ENCODE measurements around the gene CLDN3.

CLDN3 gene

GRCh38 chr7:73749931-73750776, 19.9 kb downstream of the CLDN3 start:
- H3K27ac ChIP-seq (ENCODE audit: insufficient read depth, low read depth, low read length, poor library complexity, severe bottlenecking), result no peak overlapping the region
- H3K27me3 ChIP-seq (ENCODE audit: control insufficient read depth, insufficient read depth, low read length, poor library complexity, severe bottlenecking), result no peaks in the 10 kb centered on the region
- no peaks in the 10 kb centered on the region for H3K4me1 ChIP-seq (ENCODE audit: control insufficient read depth, insufficient read depth, low read length)
- H3K9me3 ChIP-seq (ENCODE audit: control insufficient read depth, low read length), result no peaks in the 10 kb centered on the region
- 89 to 90% methylated on average over 16 of the region's 16 CpGs for WGBS, 2 experiments
- H3K4me3 ChIP-seq (ENCODE audit: insufficient read depth, low read depth, low read length), result no peak overlapping the region
- H3K36me3 ChIP-seq (ENCODE audit: control insufficient read depth, insufficient read depth, low read length), result no peaks in the 10 kb centered on the region

GRCh38 chr7:73746378-73746777, 23.7 kb downstream of the CLDN3 start:
- Histone ChIP-seq H3K27ac (ENCODE audit: insufficient read depth, low read depth, low read length, poor library complexity, severe bottlenecking) (no peak overlapping the region), H3K4me3 (ENCODE audit: insufficient read depth, low read depth, low read length) (no peak overlapping the region), H3K9me3 (ENCODE audit: control insufficient read depth, low read length) (no peaks in the 10 kb centered on the region), H3K27me3 (ENCODE audit: control insufficient read depth, insufficient read depth, low read length, poor library complexity, severe bottlenecking) (no peaks in the 10 kb centered on the region), H3K36me3 (ENCODE audit: control insufficient read depth, insufficient read depth, low read length) (no peaks in the 10 kb centered on the region), H3K4me1 (ENCODE audit: control insufficient read depth, insufficient read depth, low read length) (peaks cover 25% of the 10 kb centered on the region)
- 91% methylated on average over 4 of the region's 4 CpGs for WGBS, 2 experiments

GRCh38 chr7:73742753-73743641, 27.1 kb downstream of the CLDN3 start:
- WGBS, 2 experiments, result 8% methylated on average over 35 of the region's 35 CpGs
- Histone ChIP-seq H3K27me3 (ENCODE audit: control insufficient read depth, insufficient read depth, low read length, poor library complexity, severe bottlenecking) (no peaks in the 10 kb centered on the region), H3K4me3 (ENCODE audit: insufficient read depth, low read depth, low read length) (peak overlapping the region; percentile 1), H3K36me3 (ENCODE audit: control insufficient read depth, insufficient read depth, low read length) (no peaks in the 10 kb centered on the region), H3K27ac (ENCODE audit: insufficient read depth, low read depth, low read length, poor library complexity, severe bottlenecking) (peak overlapping the region; percentile 87), H3K9me3 (ENCODE audit: control insufficient read depth, low read length) (no peaks in the 10 kb centered on the region), H3K4me1 (ENCODE audit: control insufficient read depth, insufficient read depth, low read length) (peaks cover 25% of the 10 kb centered on the region)

GRCh38 chr7:73742338-73742752, 27.7 kb downstream of the CLDN3 start:
- H3K4me1 ChIP-seq (ENCODE audit: control insufficient read depth, insufficient read depth, low read length), result peaks cover 31% of the 10 kb centered on the region
- no peaks in the 10 kb centered on the region for H3K36me3 ChIP-seq (ENCODE audit: control insufficient read depth, insufficient read depth, low read length)
- H3K9me3 ChIP-seq (ENCODE audit: control insufficient read depth, low read length), result no peaks in the 10 kb centered on the region
- peak overlapping the region; percentile 1 for H3K4me3 ChIP-seq (ENCODE audit: insufficient read depth, low read depth, low read length)
- peak overlapping the region; percentile 87 for H3K27ac ChIP-seq (ENCODE audit: insufficient read depth, low read depth, low read length, poor library complexity, severe bottlenecking)
- 39 to 41% methylated on average over 7 of the region's 7 CpGs for WGBS, 2 experiments
- no peaks in the 10 kb centered on the region for H3K27me3 ChIP-seq (ENCODE audit: control insufficient read depth, insufficient read depth, low read length, poor library complexity, severe bottlenecking)

- 46 to 60% methylated on average over 5 of the region's 5 CpGs for WGBS, 2 experiments
- Histone ChIP-seq H3K9me3 (ENCODE audit: control insufficient read depth, low read length) (no peaks in the 10 kb centered on the region), H3K4me3 (ENCODE audit: insufficient read depth, low read depth, low read length) (no peak overlapping the region), H3K27me3 (ENCODE audit: control insufficient read depth, insufficient read depth, low read length, poor library complexity, severe bottlenecking) (no peaks in the 10 kb centered on the region), H3K4me1 (ENCODE audit: control insufficient read depth, insufficient read depth, low read length) (peaks cover 31% of the 10 kb centered on the region), H3K27ac (ENCODE audit: insufficient read depth, low read depth, low read length, poor library complexity, severe bottlenecking) (no peak overlapping the region), H3K36me3 (ENCODE audit: control insufficient read depth, insufficient read depth, low read length) (no peaks in the 10 kb centered on the region)
Observed at GRCh38 chr7:73741600-73741999, 28.5 kb downstream of the CLDN3 start.

- Histone ChIP-seq H3K4me1 (ENCODE audit: control insufficient read depth, insufficient read depth, low read length) (peaks cover 31% of the 10 kb centered on the region), H3K36me3 (ENCODE audit: control insufficient read depth, insufficient read depth, low read length) (no peaks in the 10 kb centered on the region), H3K27me3 (ENCODE audit: control insufficient read depth, insufficient read depth, low read length, poor library complexity, severe bottlenecking) (no peaks in the 10 kb centered on the region), H3K27ac (ENCODE audit: insufficient read depth, low read depth, low read length, poor library complexity, severe bottlenecking) (no peak overlapping the region), H3K4me3 (ENCODE audit: insufficient read depth, low read depth, low read length) (no peak overlapping the region), H3K9me3 (ENCODE audit: control insufficient read depth, low read length) (no peaks in the 10 kb centered on the region)
- 78 to 81% methylated on average over 4 of the region's 5 CpGs for WGBS, 2 experiments
Observed at GRCh38 chr7:73740771-73741170, 29.3 kb downstream of the CLDN3 start.

GRCh38 chr7:73740212-73740611, 29.9 kb downstream of the CLDN3 start:
- Histone ChIP-seq H3K27ac (ENCODE audit: insufficient read depth, low read depth, low read length, poor library complexity, severe bottlenecking) (no peak overlapping the region), H3K27me3 (ENCODE audit: control insufficient read depth, insufficient read depth, low read length, poor library complexity, severe bottlenecking) (no peaks in the 10 kb centered on the region), H3K4me3 (ENCODE audit: insufficient read depth, low read depth, low read length) (no peak overlapping the region), H3K4me1 (ENCODE audit: control insufficient read depth, insufficient read depth, low read length) (peaks cover 31% of the 10 kb centered on the region), H3K9me3 (ENCODE audit: control insufficient read depth, low read length) (no peaks in the 10 kb centered on the region), H3K36me3 (ENCODE audit: control insufficient read depth, insufficient read depth, low read length) (no peaks in the 10 kb centered on the region)
- WGBS, 2 experiments, result 92 to 94% methylated on average over 7 of the region's 7 CpGs

- H3K36me3 ChIP-seq (ENCODE audit: control insufficient read depth, insufficient read depth, low read length), result no peaks in the 10 kb centered on the region
- H3K4me3 ChIP-seq (ENCODE audit: insufficient read depth, low read depth, low read length), result peak overlapping the region; percentile 80
- H3K9me3 ChIP-seq (ENCODE audit: control insufficient read depth, low read length), result no peaks in the 10 kb centered on the region
- WGBS, 2 experiments, result 54 to 59% methylated on average over 11 to 12 of the region's 13 CpGs
- H3K27ac ChIP-seq (ENCODE audit: insufficient read depth, low read depth, low read length, poor library complexity, severe bottlenecking), result peak overlapping the region; percentile 92
- no peaks in the 10 kb centered on the region for H3K27me3 ChIP-seq (ENCODE audit: control insufficient read depth, insufficient read depth, low read length, poor library complexity, severe bottlenecking)
- peaks cover 31% of the 10 kb centered on the region for H3K4me1 ChIP-seq (ENCODE audit: control insufficient read depth, insufficient read depth, low read length)
Observed at GRCh38 chr7:73739387-73739767, 30.7 kb downstream of the CLDN3 start.

- H3K36me3 ChIP-seq (ENCODE audit: control insufficient read depth, insufficient read depth, low read length), result no peaks in the 10 kb centered on the region
- H3K27ac ChIP-seq (ENCODE audit: insufficient read depth, low read depth, low read length, poor library complexity, severe bottlenecking), result peak within 1 kb of the TSS; percentile 92
- H3K4me1 ChIP-seq (ENCODE audit: control insufficient read depth, insufficient read depth, low read length), result peaks cover 28% of the 10 kb centered on the region
- WGBS, 2 experiments, result 0% methylated on average over 84 of the region's 84 CpGs
- H3K4me3 ChIP-seq (ENCODE audit: insufficient read depth, low read depth, low read length), result peak within 1 kb of the TSS; percentile 80
- no peaks in the 10 kb centered on the region for H3K27me3 ChIP-seq (ENCODE audit: control insufficient read depth, insufficient read depth, low read length, poor library complexity, severe bottlenecking)
- H3K9me3 ChIP-seq (ENCODE audit: control insufficient read depth, low read length), result no peaks in the 10 kb centered on the region
Observed at GRCh38 chr7:73738612-73739386, 31.3 kb downstream of the CLDN3 start, which contains the start of gene ABHD11. ABHD11 (minus strand) TSS chr7:73738802; CDS start chr7:73738770, 32 bp downstream.

Measured in ectodermal cell (in vitro differentiated cells).